ENCODE measurements around the gene BANP.

GRCh38 chr16:87964049-87964659, 12.9 kb downstream of the BANP start:
- TF ChIP-seq CTCF (IDR thresholded peaks at IDR 0.05), result no peak
- no peak for TF ChIP-seq POLR2A (IDR thresholded peaks at IDR 0.05)
